Measurements from ENCODE around the gene METTL26.

DNA sequence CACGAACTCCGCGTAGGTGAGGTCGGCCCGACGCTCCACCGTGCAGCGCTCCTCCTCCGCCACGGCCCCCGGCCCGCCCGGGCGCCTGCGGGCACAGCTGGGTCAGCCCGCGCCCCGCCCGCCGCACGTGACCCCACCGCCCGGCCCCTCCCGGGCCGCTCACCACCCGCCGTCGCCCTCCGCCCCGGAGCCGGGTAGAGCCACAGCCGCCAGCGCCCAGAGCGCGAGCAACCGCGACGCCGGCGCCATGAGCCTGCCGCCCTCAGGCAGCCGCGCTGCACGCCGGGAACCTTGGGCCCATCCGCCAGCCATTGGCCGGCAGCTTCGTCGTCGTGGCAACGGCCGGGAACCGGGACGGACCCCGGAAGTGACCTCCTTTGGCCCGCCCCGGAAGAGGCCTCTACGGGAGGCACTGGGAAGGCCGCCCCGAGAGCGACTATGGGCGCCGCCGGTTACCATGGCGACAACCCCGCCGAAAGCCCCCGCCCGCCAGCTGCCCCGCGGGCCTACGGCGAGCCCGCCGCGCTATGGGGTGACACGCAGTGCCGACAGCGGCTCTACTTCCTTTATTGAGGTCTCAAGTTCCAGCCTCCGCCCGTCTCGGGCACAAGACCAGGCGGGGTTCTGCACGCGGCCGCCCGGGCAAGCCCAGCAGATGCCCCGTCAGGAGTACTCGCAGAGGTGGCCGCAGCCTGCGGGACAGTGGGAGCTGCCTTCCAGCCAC is 48.1 kb upstream of the METTL26 start, which contains the start of gene JMJD8:
- TF ChIP-seq POLR2AphosphoS5 (IDR thresholded peaks at IDR 0.05; ENCODE audit: borderline replicate concordance, low read depth, low read length) (peak; percentile 93), EZH2 (IDR thresholded peaks at IDR 0.05) (no peak), FOXP2 (optimal IDR thresholded peaks at IDR 0.05; ENCODE audit: control extremely low read depth, extremely low read length, insufficient read depth) (no peak)
